HG02571 (cell line): ENCODE results near the gene SLC38A2.
A peak's percentile ranks its signal among the peaks of the same experiment; 100 is the strongest.

Source experiments
- ATAC-seq: cut with Tn5 transposase; IDR thresholded peaks from one replicate; pipeline ENCODE4 v1.9.1; 2021; ENCODE audit warnings: mild to moderate bottlenecking, moderate library complexity; ENCODE audit not compliant: unreplicated experiment

The SLC38A2 gene

GRCh38 chr12:46377678-46378077, 5.1 kb upstream of the SLC38A2 start:
- no peak for ATAC-seq

GRCh38 chr12:46376579-46376978, 4.0 kb upstream of the SLC38A2 start:
- no peak for ATAC-seq

- ATAC-seq, result no peak
Observed at GRCh38 chr12:46374711-46375110, 2.1 kb upstream of the SLC38A2 start.

GRCh38 chr12:46374310-46374709, 1.7 kb upstream of the SLC38A2 start:
- no peak for ATAC-seq

- no peak for ATAC-seq
Observed at GRCh38 chr12:46373301-46374296, 1.0 kb upstream of the SLC38A2 start.

GRCh38 chr12:46371718-46372543, 642 bp downstream of the SLC38A2 start:
- ATAC-seq, result peak; percentile 18

- ATAC-seq, result peak; percentile 48
Observed at GRCh38 chr12:46370792-46371717, 1.5 kb downstream of the SLC38A2 start.

- no peak for ATAC-seq
Observed at GRCh38 chr12:46370380-46370734, 2.2 kb downstream of the SLC38A2 start.

- ATAC-seq, result no peak
Observed at GRCh38 chr12:46369474-46370379, 2.8 kb downstream of the SLC38A2 start.

- no peak for ATAC-seq
Observed at GRCh38 chr12:46369095-46369473, 3.5 kb downstream of the SLC38A2 start.

GRCh38 chr12:46368684-46369083, 3.9 kb downstream of the SLC38A2 start:
- ATAC-seq, result no peak

GRCh38 chr12:46368138-46368537, 4.4 kb downstream of the SLC38A2 start:
- ATAC-seq, result no peak

- ATAC-seq, result no peak
Observed at GRCh38 chr12:46367351-46368029, 5.1 kb downstream of the SLC38A2 start.

- no peak for ATAC-seq
Observed at GRCh38 chr12:46366771-46367170, 5.8 kb downstream of the SLC38A2 start.

- ATAC-seq, result no peak
Observed at GRCh38 chr12:46365951-46366379, 6.6 kb downstream of the SLC38A2 start.

- no peak for ATAC-seq
Observed at GRCh38 chr12:46364777-46365580, 7.6 kb downstream of the SLC38A2 start.

GRCh38 chr12:46364300-46364696, 8.3 kb downstream of the SLC38A2 start:
- no peak for ATAC-seq

- no peak for ATAC-seq
Observed at GRCh38 chr12:46363582-46364299, 8.8 kb downstream of the SLC38A2 start.
